ENCODE results near the gene VRK3.

GRCh38 chr19:49977881-49978280 lies 47.3 kb downstream of the VRK3 start:
- no peak for TF ChIP-seq EZH2 (IDR thresholded peaks at IDR 0.05; ENCODE audit: low read depth)
- TF ChIP-seq, protein P1, sequence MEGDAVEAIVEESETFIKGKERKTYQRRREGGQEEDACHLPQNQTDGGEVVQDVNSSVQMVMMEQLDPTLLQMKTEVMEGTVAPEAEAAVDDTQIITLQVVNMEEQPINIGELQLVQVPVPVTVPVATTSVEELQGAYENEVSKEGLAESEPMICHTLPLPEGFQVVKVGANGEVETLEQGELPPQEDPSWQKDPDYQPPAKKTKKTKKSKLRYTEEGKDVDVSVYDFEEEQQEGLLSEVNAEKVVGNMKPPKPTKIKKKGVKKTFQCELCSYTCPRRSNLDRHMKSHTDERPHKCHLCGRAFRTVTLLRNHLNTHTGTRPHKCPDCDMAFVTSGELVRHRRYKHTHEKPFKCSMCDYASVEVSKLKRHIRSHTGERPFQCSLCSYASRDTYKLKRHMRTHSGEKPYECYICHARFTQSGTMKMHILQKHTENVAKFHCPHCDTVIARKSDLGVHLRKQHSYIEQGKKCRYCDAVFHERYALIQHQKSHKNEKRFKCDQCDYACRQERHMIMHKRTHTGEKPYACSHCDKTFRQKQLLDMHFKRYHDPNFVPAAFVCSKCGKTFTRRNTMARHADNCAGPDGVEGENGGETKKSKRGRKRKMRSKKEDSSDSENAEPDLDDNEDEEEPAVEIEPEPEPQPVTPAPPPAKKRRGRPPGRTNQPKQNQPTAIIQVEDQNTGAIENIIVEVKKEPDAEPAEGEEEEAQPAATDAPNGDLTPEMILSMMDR (conservative IDR thresholded peaks at IDR 0.05): no peak

Measured in PC-9 (cell line).